Stimulated activated CD4-positive, alpha-beta T cell treated with anti-CD3 and anti-CD28 coated beads, Interleukin-4, amount 100 ng/mL, for 48 hours (primary cell): ENCODE measurements around the gene CMTM5.

Source experiments
- DNase-seq, 2 donors: peaks; one replicate each; pipeline ENCODE4 v3.0.0-alpha.2; 2020; ENCODE audit warnings: low read depth in 2 of 2

Gene CMTM5, protein sequence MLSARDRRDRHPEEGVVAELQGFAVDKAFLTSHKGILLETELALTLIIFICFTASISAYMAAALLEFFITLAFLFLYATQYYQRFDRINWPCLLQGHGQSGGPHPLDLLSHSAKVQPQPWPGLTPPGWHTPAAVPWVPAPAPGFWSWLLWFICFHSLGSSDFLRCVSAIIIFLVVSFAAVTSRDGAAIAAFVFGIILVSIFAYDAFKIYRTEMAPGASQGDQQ

GRCh38 chr14:23376482-23377197, at the start of gene CMTM5:
CMTM5 (plus strand) TSS chr14:23377046; CDS start chr14:23377252, 206 bp downstream.
- DNase-seq = no peak

- peak; percentile 34 to 57 for DNase-seq
Measured at GRCh38 chr14:23327947-23328744, 48.7 kb upstream of the CMTM5 start.

DNA sequence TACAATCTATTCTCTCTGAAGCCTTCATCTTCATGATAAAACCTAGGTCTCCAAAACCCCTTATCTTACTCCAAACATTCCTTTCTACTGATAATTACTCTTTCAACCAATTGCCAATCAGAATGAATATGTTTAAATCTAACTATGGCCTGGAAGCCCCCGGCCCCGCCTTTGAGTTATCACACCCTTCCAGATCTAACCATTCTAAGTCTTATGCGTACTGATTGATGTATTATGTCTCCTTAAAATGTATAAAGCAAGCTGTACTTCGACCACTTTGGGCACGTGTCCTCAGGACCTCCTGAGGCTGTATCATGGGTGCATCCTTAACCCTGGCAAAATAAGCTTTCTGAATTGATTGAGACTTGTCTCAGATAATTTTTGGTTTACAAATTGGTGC, 41.2 kb upstream of the CMTM5 start:
- DNase-seq = no peak

- DNase-seq = no peak
Measured at GRCh38 chr14:23339506-23340268, 37.2 kb upstream of the CMTM5 start.

GRCh38 chr14:23344481-23344880, 32.4 kb upstream of the CMTM5 start:
- DNase-seq = no peak

DNA sequence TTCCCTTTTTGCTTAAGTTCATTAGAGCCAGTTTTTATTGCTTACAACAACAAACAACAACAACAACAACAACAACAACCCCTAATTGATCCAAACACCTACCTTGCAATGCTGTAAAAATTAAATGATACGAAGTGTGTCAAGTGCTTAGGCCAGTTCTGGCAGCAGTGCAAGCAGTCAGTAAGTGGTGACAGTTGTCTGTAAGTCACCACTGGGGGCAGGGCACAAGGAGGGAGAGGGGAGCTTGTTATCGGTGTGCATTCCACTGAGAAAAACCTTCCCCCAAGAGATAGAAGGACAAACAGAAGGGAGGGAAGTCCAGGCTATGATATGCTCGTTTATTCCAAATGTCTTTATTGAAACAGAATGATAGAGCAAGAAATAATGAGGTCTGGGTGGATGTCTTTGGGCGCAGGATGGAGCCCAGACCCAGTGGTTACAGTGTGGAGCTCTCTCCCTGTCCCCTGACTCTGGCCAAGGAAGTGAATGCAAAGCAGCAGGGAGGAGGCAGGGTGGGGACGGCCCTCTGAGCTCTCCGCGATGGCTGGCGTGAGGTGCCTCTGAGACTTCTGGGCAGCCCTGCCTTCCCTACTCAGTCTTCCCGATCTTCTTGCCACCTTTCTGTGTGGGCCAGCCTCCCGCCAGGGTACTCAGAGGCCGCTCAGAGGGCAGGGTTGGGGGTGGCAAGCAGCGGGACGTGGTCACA, 30.7 kb upstream of the CMTM5 start:
- DNase-seq = no peak

- DNase-seq = no peak
Measured at GRCh38 chr14:23346693-23347405, 30.0 kb upstream of the CMTM5 start.

GRCh38 chr14:23347406-23348296, 29.2 kb upstream of the CMTM5 start:
- DNase-seq = no peak

DNA sequence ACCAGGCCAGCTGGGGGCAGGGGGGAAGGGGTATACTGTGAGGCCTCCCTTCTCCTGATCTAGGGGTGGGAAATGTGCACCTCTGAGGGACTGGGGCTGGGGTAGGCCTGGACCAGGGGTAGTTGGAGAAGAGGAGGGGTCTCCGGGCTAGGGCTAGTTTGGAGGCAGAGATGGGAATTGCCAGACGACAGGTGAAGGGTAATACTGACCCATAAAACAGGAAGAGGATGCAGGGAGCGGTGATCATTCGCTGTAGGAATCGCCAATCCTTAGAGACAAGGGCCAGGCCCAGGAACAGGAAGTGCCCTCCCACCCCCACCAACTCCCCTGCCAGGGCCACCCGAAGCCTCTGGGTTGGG, 28.6 kb upstream of the CMTM5 start:
- no peak for DNase-seq

DNA sequence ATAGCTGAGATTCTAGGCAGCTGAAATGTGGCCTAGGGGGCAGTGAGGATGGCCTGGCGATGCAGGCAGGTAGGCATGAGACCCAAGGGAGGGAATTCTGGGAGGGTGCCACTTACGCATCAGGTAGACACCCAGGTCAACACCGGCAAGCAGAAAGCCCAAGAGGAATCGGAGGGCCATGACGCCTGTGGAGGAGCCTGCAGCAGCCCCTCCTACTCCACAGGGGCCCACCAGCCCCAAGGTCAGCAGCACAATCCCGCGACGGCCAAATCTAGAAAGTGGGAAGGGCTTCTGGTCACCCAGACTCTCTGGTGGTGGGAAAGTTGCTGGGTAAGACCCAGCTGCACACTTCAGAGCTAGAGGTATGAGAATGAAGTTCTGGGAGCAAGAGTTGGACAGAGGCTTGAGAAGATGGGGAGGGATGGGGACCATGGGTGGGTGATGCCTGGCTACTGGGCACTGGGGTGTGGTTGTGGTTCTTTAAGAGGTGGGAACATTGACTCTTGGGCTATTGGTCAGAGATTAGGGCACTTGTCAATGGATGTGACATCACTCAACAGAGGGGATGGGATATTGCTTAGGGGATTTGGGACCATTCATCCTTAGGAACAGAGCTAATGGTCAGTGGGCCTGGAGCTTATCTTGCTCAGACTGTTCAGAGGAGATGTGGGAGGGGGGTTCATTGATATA, 27.5 kb upstream of the CMTM5 start:
- DNase-seq = no peak

DNA sequence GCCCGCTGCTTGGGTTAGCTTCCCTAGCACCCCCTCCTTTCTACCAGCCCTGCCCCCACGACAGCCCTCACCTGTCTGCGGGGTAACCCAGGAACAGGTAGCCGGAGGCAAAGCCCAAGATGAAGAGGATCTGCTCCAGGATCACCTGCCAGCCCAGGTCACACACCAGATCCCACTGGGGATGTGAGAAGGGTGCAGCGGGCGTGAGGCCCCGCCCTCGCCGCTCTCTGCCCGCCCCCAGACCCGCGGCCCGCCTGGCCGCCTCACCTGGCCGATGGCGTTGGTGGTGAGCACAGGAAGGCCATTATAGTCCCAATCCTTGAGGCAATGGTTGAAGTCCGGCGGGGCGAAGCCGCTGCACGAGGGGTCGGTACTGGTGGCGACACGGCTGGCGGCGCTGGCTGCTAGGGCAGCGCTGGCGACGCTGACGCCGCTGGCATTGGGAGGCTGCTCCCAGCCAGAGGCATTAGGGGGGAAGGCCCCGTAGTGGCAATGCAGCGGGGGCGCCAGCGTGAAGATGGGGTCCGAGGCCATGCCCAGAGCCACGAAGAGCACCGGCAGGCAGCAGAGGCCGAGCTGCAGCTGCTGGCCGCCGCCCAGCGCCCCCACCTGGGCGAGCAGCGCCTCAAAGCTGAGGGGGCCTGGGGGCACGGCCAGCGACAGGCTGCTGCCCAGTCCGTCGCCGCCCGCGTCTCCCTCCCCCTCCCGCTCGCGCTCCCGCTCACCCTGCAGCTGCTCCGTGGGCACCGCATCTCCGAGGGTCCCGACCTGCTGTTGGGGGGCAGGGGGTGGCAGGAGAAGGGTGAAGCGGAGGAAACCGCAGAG, 25.0 kb upstream of the CMTM5 start:
- no peak for DNase-seq

GRCh38 chr14:23352506-23353432, 24.1 kb upstream of the CMTM5 start, which contains the start of gene SLC22A17:
SLC22A17 (minus strand) TSS chr14:23352887.
- DNase-seq = peak; percentile 39 to 46

DNA sequence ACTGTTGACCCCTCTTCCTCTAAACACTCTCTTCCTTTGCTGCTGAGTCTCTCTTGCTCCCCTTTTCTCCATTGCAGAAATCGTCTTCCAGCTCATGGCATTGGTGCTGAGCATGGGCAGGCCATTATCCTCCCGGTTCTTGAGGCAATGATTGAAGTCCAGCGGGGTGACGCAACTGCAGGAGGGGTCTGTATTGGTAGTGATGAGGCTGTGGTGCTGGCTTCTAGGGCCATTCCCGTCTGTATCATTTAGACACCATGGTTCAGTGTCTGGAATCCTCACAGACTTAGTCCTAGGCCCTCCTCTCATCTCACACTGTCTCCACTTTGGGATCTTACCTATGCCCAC, 23.4 kb upstream of the CMTM5 start:
- no peak for DNase-seq

DNA sequence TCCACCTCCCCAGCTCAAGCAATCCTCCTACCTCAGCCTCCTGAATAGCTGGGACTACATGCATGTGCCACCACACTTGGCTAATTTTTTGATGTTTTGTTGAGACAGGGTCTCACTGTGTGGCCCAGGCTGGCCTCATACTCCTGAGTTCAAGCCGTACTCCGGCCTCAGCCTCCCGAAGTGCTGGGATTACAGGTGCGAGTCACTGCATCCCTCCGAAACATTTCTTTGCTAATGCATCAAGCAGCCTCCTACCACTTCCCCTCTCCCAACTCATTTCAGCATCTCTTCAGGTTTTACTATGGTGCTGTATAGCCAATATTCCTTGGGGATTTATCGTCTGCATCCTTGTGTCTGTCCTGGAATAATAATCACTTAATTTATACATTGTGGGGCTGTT, 21.9 kb upstream of the CMTM5 start:
- DNase-seq = no peak

- DNase-seq = no peak
Measured at GRCh38 chr14:23355871-23356435, 20.9 kb upstream of the CMTM5 start.

DNA sequence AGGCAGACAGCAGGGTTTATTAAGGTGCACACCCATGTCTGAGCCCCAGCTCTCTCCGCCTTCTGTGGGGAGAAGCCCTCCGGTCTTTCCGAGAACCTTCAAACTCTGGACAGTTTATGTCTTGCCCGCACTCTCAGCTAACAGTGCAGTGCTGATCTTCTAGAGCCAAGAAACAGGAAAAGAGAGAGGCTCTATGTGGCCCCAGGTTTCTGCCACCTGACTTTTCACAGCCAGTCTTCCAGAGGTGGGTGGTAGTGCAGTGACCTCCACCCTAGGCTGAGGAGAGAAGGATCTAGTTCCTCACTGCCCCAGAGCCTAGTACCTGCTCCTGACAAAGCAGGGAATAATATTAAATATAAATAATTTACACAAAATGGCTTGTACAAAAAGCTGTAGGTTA, 20.2 kb upstream of the CMTM5 start:
- no peak for DNase-seq

- no peak for DNase-seq
Measured at GRCh38 chr14:23357261-23357660, 19.6 kb upstream of the CMTM5 start.
